HG02973 (cell line): ENCODE measurements around the gene IL18.
"Not testable (repeated sequence)": the region's sequence is repeated elsewhere in the genome, so short reads cannot be mapped to it uniquely, and the experiment has no call there.

Experiments
- ATAC-seq: cut with Tn5 transposase; IDR thresholded peaks from one replicate; pipeline ENCODE4 v1.9.1; 2021; ENCODE audit warnings: moderate library complexity; ENCODE audit not compliant: unreplicated experiment

IL18 gene

GRCh38 chr11:112121981-112122615 is 41.8 kb downstream of the IL18 start:
- no peak for ATAC-seq

GRCh38 chr11:112118176-112118575 is 45.7 kb downstream of the IL18 start:
- ATAC-seq, result no peak

GRCh38 chr11:112115386-112115785 is 48.5 kb downstream of the IL18 start:
- no peak for ATAC-seq

GRCh38 chr11:112114460-112114859 is 49.4 kb downstream of the IL18 start:
- no peak for ATAC-seq

GRCh38 chr11:112113539-112114457 is 50.1 kb downstream of the IL18 start:
- peak; percentile 46 for ATAC-seq

GRCh38 chr11:112106070-112106469 is 57.8 kb downstream of the IL18 start:
- ATAC-seq, result no peak

GRCh38 chr11:112103446-112103845 is 60.4 kb downstream of the IL18 start:
- ATAC-seq, result no peak

GRCh38 chr11:112100462-112100861 is 63.4 kb downstream of the IL18 start:
- ATAC-seq, result no peak

- no peak for ATAC-seq
Observed at GRCh38 chr11:112097734-112098528, 66.0 kb downstream of the IL18 start.

GRCh38 chr11:112096194-112096593 is 67.7 kb downstream of the IL18 start:
- ATAC-seq, result no peak

- ATAC-seq, result not testable (repeated sequence)
Observed at GRCh38 chr11:112095302-112095701, 68.6 kb downstream of the IL18 start.
